Neuron (in vitro differentiated cells): Measurements from ENCODE around the gene CCDC187.

Experiments
- H2AFZ ChIP-seq: one replicate; pipeline ENCODE4 v1.6.1; 2013; ENCODE audit warnings: low read depth, mild to moderate bottlenecking, inconsistent platforms, low read length, moderate library complexity
- H3K27me3 ChIP-seq: one replicate; pipeline ENCODE4 v1.6.1; 2013; ENCODE audit warnings: low read length; ENCODE audit not compliant: insufficient read depth
- H3K36me3 ChIP-seq: one replicate; pipeline ENCODE4 v1.6.1; 2013; ENCODE audit warnings: low read length; ENCODE audit not compliant: insufficient read depth
- H3K4me1 ChIP-seq: one replicate; pipeline ENCODE4 v1.6.1; 2013; ENCODE audit warnings: low read length; ENCODE audit not compliant: insufficient read depth
- H3K4me3 ChIP-seq: 2 replicates; pipeline ENCODE4 v1.5.1; 2013; ENCODE audit warnings: mild to moderate bottlenecking, low read length, moderate library complexity
- H3K9me3 ChIP-seq: one replicate; pipeline ENCODE4 v1.6.1; 2013; ENCODE audit warnings: low read length

Gene CCDC187

DNA sequence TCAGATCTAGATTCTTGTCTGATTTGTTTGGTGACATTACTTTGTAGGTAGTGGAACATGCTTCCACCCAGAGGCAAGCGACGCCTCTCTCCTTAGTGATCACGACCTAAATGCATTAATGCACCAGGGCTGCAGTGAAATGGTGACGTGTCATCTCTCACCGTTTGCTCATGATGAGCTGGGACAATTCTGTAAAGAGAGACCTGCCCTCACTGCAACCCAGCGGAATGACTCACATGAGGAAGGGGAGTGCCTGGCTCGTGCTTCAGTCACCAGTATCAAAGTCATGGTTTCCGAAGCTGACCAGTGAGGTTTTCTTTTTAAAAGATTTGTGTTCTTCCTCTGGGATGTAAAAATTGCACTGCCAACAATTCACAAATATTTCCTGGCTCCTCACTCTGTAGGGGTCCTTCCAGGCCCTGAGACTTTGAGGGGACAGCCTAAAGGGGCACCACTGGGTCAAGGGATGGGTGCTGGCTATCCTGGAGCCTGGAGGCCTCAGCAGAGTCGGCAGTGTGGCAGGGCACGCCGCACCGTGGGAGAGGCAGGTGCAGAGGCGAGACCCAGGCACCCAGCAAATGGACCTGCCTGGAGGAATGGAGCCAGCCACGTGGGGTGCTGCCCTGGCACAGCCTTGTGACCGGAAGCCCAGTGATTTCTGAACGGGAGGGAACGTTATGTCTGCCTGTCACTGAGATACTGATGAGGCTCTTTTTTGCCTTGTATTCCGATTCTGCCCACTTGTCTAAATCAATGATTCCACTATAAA is 75.6 kb downstream of the CCDC187 start:
- Histone ChIP-seq H3K27me3 (no peaks in the 10 kb centered on the region), H3K4me1 (peaks cover 4% of the 10 kb centered on the region), H3K36me3 (peaks cover 8% of the 10 kb centered on the region)

DNA sequence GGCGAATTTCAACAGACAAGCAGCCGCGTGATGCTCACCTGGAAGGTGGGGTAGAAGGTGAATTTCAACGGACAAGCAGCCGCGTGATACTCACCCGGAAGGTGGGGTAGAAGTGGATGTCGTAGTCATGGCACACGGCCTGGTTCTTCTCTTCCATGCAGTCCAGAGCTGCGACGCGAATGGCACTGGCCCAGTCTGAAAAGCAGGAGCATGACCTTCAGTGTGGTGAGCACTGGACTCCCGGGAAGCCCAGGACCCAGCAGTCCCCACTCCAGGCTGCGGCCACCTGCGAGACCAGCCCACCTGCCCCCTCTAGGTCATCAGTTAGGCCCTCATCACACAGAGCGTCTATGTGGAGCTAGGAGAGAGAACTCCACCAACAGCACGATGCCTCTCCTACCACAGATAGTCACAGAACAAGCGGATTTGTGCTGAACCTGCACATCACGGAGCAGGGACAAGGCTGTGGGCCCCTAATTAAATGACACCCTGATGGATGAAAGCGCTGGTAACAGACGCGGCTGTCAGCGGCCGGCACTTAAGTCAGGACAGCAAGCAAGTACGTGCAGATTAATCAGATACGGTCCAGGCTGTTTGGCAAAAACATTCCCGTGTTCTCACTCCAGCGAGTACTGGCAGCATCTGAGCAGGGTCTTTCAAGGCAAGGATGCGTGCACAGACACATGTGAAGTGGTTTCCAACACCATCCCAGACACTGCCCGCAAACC is 77.0 kb downstream of the CCDC187 start:
- H3K4me1 ChIP-seq, result peaks cover 4% of the 10 kb centered on the region
- peaks cover 17% of the 10 kb centered on the region for H3K36me3 ChIP-seq
- no peaks in the 10 kb centered on the region for H3K27me3 ChIP-seq

More for the DNA sequence above, 75.6 kb downstream of the CCDC187 start:
- no peaks in the 10 kb centered on the region for H3K9me3 ChIP-seq
- H2AFZ ChIP-seq, result no peak overlapping the region
- no peak overlapping the region for H3K4me3 ChIP-seq

DNA sequence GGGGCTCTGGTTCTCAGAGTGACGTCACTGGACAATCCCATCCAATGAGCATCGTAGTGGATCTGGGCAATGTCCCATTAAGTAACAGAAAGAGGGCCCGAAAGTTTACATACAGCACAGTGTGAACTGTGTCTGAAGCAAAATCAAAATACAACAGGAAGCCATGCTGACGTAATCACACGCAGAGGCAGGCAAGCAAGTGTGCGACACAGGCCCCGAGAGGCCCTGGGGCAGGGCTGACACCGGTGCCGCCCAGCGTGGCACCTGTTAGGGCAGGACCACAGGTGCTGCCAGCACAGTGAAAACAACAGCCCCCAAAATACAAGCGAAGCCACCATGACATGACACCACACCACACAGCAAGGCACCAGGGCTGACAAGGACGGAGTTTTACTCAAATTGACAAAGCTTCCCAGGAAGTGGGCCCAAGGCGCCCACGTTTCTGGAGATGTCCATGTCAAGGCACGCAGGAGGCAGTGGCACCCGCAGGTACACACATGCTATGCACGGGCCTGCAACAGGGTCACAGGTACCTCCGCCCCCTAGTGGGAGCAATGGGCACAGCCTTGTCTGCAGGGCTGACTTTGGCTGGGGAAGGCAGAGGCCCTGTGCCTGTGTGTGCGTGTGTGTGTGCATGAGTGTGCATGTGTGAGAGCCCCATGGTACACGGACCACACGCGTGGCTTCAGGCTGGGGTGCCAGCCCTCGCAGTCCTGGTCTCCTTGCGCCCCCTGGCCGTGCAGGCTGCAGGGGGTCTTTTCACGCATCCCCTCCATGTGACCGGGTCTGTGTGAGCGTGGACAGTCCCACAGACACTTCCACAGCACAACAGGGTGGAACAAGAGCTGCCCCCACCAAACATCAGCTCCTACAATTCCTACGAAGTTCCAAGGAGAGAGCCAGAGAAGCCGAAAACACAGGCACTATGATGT is 77.9 kb downstream of the CCDC187 start:
- Histone ChIP-seq H3K27me3 (no peaks in the 10 kb centered on the region), H2AFZ (no peak overlapping the region), H3K4me3 (no peak overlapping the region), H3K36me3 (peaks cover 21% of the 10 kb centered on the region), H3K9me3 (no peaks in the 10 kb centered on the region), H3K4me1 (peaks cover 4% of the 10 kb centered on the region)

More for the DNA sequence above, 77.0 kb downstream of the CCDC187 start:
- H3K4me3 ChIP-seq, result no peak overlapping the region
- H3K9me3 ChIP-seq, result no peaks in the 10 kb centered on the region
- no peak overlapping the region for H2AFZ ChIP-seq

DNA sequence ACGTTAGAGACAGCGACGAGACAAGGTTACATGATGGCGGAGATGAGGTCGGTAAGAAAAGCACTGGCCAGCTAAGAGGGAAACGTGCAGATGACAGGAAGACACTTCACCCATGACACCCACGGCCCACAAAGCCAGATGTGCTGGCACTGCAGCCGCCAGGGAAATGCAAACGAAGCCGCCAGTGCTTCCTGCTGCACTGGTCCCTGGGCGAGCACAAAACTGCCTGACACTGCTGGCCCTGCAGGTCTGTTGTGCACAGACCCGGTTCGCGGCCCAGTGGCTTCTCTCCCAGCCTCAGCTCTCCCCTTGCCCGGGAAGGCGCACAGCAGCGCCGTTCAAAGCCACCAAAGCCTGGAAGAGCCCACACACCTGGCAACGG is 78.5 kb downstream of the CCDC187 start:
- H3K4me3 ChIP-seq, result no peak overlapping the region
- H3K4me1 ChIP-seq, result peaks cover 4% of the 10 kb centered on the region

DNA sequence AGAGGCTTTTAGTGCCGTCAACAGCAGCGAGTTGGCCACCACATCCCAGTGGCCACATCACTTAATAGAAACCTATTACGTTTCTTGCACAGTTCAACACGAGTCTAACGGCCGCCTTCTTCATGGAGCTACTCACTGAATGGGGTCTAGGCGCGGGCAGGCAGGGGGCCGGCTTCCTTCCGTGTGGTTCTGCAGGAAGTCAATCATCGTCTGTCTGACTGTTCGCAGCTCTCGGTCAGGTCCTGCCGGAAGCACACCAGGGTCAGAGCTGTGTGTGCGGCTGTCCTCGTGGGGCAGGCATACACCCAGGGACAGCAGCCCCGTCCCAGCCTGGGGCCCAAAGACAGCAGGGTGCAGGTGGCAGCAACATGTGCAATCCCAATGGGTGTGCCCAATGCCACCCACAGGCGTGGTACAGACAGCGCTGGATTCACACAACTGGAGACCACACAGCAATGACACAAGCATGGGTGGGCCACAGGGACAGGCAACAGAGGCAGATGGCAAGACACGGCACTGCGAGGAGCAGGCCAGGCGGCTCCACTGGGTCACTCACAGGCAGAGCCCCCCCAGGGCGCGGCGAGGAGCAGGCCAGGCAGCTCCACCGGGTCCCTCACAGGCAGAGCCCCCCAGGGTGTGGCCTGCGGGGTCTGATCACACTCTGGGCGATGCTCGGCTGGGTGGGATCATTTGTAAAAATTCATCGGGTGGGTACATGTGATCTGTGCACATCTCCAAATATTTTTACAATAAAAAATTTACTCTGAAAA is 79.8 kb downstream of the CCDC187 start:
- Histone ChIP-seq H3K4me3 (no peak overlapping the region), H3K4me1 (peaks cover 4% of the 10 kb centered on the region), H3K27me3 (no peaks in the 10 kb centered on the region), H3K36me3 (peaks cover 25% of the 10 kb centered on the region), H2AFZ (no peak overlapping the region), H3K9me3 (no peaks in the 10 kb centered on the region)

More for the DNA sequence above, 78.5 kb downstream of the CCDC187 start:
- no peaks in the 10 kb centered on the region for H3K27me3 ChIP-seq
- H2AFZ ChIP-seq, result no peak overlapping the region
- no peaks in the 10 kb centered on the region for H3K9me3 ChIP-seq
- H3K36me3 ChIP-seq, result peaks cover 24% of the 10 kb centered on the region

DNA sequence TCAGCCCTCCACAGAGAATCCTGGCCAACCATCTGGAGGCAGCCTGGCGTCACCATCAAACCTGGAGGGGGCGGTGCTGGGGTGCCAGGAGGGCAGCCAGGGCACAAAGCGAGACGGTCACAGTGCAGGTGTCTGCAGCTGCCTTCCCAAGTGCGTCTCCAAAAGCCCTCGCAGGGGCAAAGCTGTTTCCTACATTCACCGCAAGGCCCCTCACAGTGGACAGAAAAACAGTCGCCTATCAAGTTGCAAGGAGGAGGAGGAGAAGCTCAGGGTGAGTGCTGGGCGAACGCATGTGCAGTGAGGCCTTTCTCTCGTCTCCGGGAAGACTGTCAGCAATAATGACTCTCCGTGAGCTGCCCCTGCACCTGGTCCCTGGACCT is 81.0 kb downstream of the CCDC187 start:
- Histone ChIP-seq H2AFZ (no peak overlapping the region), H3K36me3 (peaks cover 30% of the 10 kb centered on the region)

DNA sequence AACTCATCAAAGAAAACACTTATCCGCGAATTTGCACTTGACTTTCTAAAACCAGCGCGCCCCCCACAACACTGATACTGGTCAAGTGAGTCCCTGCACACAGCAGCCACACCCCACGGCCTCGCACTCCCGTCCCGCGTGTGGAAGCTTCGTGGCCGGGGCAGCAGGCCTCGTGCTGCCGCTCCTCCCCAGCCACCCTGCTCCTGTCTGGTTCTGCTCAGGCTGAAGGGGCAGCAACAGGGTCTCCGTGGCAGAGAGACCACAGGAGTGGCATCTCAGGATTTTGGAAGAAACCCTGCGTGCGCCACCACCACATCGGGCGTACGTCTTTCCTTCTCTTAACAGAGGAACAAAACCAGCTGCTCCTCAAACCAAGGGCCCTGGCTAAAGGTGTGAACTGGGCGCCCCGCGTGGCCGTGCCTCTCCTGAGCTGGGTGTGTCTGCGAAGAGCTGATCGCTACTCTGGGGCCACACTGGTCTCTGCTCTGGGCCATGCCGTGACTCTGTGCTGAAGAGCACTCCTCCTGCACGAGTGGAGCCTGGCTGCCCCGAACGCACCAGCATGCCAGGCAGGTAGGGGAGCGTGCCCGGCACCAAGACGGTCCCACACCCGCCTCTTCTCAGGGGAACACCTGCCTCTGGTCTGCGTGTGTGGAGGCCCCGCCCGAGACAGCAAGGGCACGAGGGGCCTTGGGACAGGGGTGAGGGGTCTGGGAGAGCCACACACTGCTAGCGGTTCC is 81.6 kb downstream of the CCDC187 start:
- H3K27me3 ChIP-seq, result no peaks in the 10 kb centered on the region
- no peak overlapping the region for H3K4me3 ChIP-seq
- no peaks in the 10 kb centered on the region for H3K9me3 ChIP-seq
- no peak overlapping the region for H2AFZ ChIP-seq
- H3K36me3 ChIP-seq, result peaks cover 34% of the 10 kb centered on the region
- no peaks in the 10 kb centered on the region for H3K4me1 ChIP-seq

More for the DNA sequence above, 81.0 kb downstream of the CCDC187 start:
- H3K9me3 ChIP-seq, result no peaks in the 10 kb centered on the region
- no peak overlapping the region for H3K4me3 ChIP-seq
- no peaks in the 10 kb centered on the region for H3K27me3 ChIP-seq
- no peaks in the 10 kb centered on the region for H3K4me1 ChIP-seq

DNA sequence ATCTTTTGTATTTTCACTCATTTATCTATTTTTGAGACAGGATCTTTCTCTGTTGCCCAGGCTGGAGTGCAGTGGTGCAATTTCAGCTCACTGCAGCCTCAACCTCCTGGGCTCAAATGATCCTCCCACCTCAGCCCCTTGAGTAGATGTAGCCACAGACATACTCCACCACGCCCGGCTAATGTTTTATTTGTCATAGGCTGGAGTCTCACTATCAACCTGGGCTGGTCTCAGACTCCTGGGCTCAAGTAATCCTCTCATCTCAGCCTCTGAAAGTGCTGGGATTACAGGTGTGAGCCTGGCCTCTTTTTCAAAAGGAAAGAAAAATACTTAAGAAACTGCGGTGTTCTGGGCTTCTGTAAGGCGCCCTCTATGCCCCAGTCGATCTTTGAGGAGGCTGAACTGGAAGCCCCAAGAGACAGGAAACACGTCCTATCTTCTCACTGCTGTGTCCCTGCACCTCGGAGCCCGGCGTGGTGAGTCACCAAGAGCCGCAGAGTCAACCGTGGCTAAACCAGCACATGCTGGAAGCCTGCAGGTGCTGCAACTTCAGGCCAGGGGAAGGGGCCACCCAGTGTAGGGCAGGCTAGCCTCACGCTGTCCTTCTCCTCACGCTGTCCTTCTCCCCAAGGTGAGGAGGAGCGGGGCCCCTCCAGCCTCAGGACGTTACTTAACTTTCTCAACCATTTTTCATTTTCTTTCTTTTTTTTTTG is 83.7 kb downstream of the CCDC187 start:
- Histone ChIP-seq H3K4me3 (no peak overlapping the region), H3K36me3 (peaks cover 43% of the 10 kb centered on the region), H3K9me3 (no peaks in the 10 kb centered on the region), H3K27me3 (no peaks in the 10 kb centered on the region), H2AFZ (no peak overlapping the region), H3K4me1 (no peaks in the 10 kb centered on the region)

DNA sequence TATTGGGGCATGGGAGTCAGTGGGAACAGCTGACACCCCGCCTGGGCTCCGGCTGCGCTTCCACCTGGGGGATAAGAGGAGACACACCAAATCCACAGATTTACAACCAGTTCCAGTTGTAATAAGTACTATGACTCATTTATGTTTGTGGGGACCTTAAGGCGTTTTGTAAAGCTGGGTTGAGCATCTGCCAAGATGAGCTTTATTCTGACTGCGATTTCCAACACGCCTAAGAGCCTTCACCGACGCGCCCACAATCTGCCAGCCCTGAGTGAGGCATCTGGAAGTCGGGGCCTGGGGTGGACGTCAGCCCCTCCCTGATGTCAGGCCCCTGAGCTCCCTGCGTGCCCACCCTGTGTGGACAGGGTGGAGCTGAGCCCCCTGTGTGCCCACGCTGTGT is 84.6 kb downstream of the CCDC187 start:
- Histone ChIP-seq H2AFZ (no peak overlapping the region), H3K9me3 (no peaks in the 10 kb centered on the region), H3K4me1 (no peaks in the 10 kb centered on the region), H3K27me3 (no peaks in the 10 kb centered on the region), H3K4me3 (no peak overlapping the region), H3K36me3 (peaks cover 52% of the 10 kb centered on the region)

DNA sequence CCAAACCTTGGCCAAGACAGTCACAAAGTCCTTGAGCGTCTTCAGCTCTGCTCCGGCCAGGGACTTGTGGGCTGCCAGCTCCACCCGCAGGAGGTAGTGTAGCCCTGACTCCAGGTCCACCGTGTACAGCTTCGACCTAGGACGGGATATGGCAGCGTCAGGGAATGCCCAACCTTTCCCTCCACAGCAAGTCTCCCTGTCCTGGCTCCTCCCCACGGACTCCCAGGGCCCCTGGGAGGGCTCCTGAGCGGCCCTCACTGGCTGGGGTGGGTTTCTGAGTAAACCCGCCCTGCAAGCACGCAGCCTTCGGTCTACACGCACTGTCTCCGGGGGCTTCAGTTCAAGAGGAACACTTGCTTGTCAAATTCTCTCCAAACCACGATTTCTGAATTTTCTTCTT is 85.2 kb downstream of the CCDC187 start:
- no peak overlapping the region for H2AFZ ChIP-seq
- peaks cover 52% of the 10 kb centered on the region for H3K36me3 ChIP-seq
- no peaks in the 10 kb centered on the region for H3K9me3 ChIP-seq
- no peak overlapping the region for H3K4me3 ChIP-seq
- no peaks in the 10 kb centered on the region for H3K27me3 ChIP-seq
- H3K4me1 ChIP-seq, result no peaks in the 10 kb centered on the region

DNA sequence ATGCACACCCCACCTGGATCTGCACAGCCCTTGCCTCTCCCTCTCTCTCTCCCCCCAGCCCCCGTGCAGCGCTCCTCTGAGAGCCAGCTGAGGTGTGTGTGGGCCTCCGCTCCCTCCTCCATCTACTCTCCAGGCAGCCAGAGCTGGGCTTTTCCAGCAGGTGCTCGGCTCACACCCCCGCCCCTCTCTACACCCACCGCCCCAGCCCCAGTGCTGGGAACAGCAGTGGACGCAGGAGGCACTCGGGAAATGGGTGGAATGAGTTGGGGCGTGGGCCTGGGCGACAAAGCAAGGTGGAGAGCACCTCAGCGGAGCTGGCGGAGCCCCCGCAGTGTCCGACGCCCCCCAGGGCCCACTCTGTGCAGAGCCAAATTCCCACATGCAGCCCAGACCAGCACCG is 85.6 kb downstream of the CCDC187 start:
- Histone ChIP-seq H3K4me1 (no peaks in the 10 kb centered on the region), H3K9me3 (no peaks in the 10 kb centered on the region), H3K4me3 (no peak overlapping the region), H3K27me3 (no peaks in the 10 kb centered on the region), H3K36me3 (peaks cover 52% of the 10 kb centered on the region), H2AFZ (no peak overlapping the region)
